GM12878 (cell line): ENCODE results near the gene PKMYT1. TPM values are rescaled to one million over a fixed set of nuclear protein-coding genes. Genes with fewer than 3 reads are reported as not detected.

Experiments
- ATAC-seq: fragments of 200-7000 bp; cut with Tn5 transposase; 3 replicates; pipeline ENCODE4 v1.9.1; 2020; ENCODE audit warnings: mild to moderate bottlenecking, moderate library complexity
- BruUV-seq: library from RNA; stranded (reverse); fragments of 400-500 nt; replicated peaks from 2 replicates; lab custom pipeline; 2021; lab: Mats Ljungman, UMichigan
- CTCF ChIA-PET: fragments of 300-600 bp; sonication (Branson Sonifier 250); formaldehyde crosslinking; extraction: SDS; loops from one replicate; lab custom pipeline; 2021; ENCODE audit warnings: inconsistent platforms; lab: Yijun Ruan, JAX
- POLR2A ChIA-PET: fragments of 350-600 bp; formaldehyde crosslinking; extraction: SDS; loops from one replicate; lab custom pipeline; 2021; ENCODE audit warnings: inconsistent platforms; lab: Charles Lee
- RAD21 ChIA-PET: fragments of 300-600 bp; sonication (Branson Sonifier 250); formaldehyde crosslinking; loops from one replicate; lab custom pipeline; 2023; ENCODE audit warnings: antibody characterized with exemption; ENCODE audit not compliant: unreplicated experiment; lab: Charles Lee
- SMC1A ChIA-PET: fragments of 300-600 bp; sonication (Branson Sonifier 250); formaldehyde crosslinking; loops from one replicate; lab custom pipeline; 2023; ENCODE audit not compliant: unreplicated experiment, uncharacterized antibody; lab: Charles Lee
- DNase-seq: peaks from one replicate; pipeline ENCODE4 v3.0.0-alpha.2; 2011; ENCODE audit warnings: low read depth, low spot score
- FAIRE-seq: peaks from 3 replicates; lab custom pipeline; 2011; peaks lifted over from hg19 to GRCh38; lab: Jason Lieb, UNC
- H2AFZ ChIP-seq: 2 replicates; pipeline ENCODE4 v1.6.0; 2011; ENCODE audit warnings: low read depth, low read length, control low read depth; ENCODE audit not compliant: control insufficient read depth
- H3K27ac ChIP-seq: 2 replicates; pipeline ENCODE4 v1.5.1; 2011; ENCODE audit warnings: control low read depth; ENCODE audit not compliant: control insufficient read depth, insufficient read depth
- H3K27me3 ChIP-seq, 2 experiments: replicated peaks in 1 of 2; 2 replicates each; pipeline versions ENCODE4 v1.6.0 to v1.6.1; 2011; ENCODE audit warnings: low read length in 1 of 2; ENCODE audit not compliant: control insufficient read depth in 2 of 2, insufficient read depth in 2 of 2
- H3K36me3 ChIP-seq, 2 experiments: 2 replicates each; pipeline ENCODE4 v1.5.1; 2011; ENCODE audit warnings: low read length in 1 of 2; ENCODE audit not compliant: control insufficient read depth in 2 of 2, insufficient read depth in 2 of 2
- H3K4me1 ChIP-seq: 2 replicates; pipeline ENCODE4 v1.6.1; 2011; ENCODE audit warnings: mild to moderate bottlenecking, low read length, moderate library complexity, mixed read lengths; ENCODE audit not compliant: control insufficient read depth, insufficient read depth
- H3K4me2 ChIP-seq: 2 replicates; pipeline ENCODE4 v1.6.0; 2011; ENCODE audit warnings: control low read depth; ENCODE audit not compliant: control insufficient read depth, insufficient read depth
- H3K4me3 ChIP-seq: fragments of 200-600 bp; sonication (generic); 2 replicates; pipeline ENCODE4 v1.5.1; 2016
- H3K79me2 ChIP-seq: 2 replicates; pipeline ENCODE4 v1.6.0; 2011; ENCODE audit warnings: low read length; ENCODE audit not compliant: control insufficient read depth, insufficient read depth
- H3K9ac ChIP-seq: 2 replicates; pipeline ENCODE4 v1.8.0; 2011; ENCODE audit warnings: low read length, control low read depth, mixed read lengths; ENCODE audit not compliant: control insufficient read depth, insufficient read depth
- H3K9me3 ChIP-seq: replicated peaks from 3 replicates; pipeline ENCODE4 v1.5.1; 2011; ENCODE audit warnings: mild to moderate bottlenecking, low read length; ENCODE audit not compliant: control insufficient read depth, insufficient read depth
- H4K20me1 ChIP-seq: 2 replicates; pipeline ENCODE4 v1.6.0; 2011; ENCODE audit not compliant: control insufficient read depth, insufficient read depth
- GATAD2B ChIP-seq: fragments of 450-650 bp; conservative IDR thresholded peaks from 2 replicates; pipeline ENCODE4 v1.6.1; 2017; ENCODE audit warnings: low read depth, mild to moderate bottlenecking, moderate library complexity
- HDGF ChIP-seq: fragments of 450-650 bp; IDR thresholded peaks from 2 replicates; pipeline ENCODE4 v1.6.1; 2016; ENCODE audit warnings: antibody characterized with exemption
- NR2C1 ChIP-seq: fragments of 450-650 bp; IDR thresholded peaks from 2 replicates; pipeline ENCODE4 v1.6.1; 2017; ENCODE audit warnings: antibody characterized with exemption, mild to moderate bottlenecking, moderate library complexity
- YY1 ChIP-seq: IDR thresholded peaks from 2 replicates; pipeline ENCODE4 v1.6.1; 2011; ENCODE audit warnings: low read depth, mild to moderate bottlenecking, low read length
- ZNF592 ChIP-seq: fragments of 450-650 bp; IDR thresholded peaks from 2 replicates; pipeline ENCODE4 v1.6.1; 2017; ENCODE audit warnings: mild to moderate bottlenecking, moderate library complexity
- WGBS: methylation state at CpG from one replicate; pipeline ENCODE4 v1.1.6; 2016; ENCODE audit warnings: low lambda C conversion rate; ENCODE audit not compliant: insufficient replicate concordance, insufficient coverage; ENCODE audit errors: missing lambda C conversion rate; 5-methylcytosine and 5-hydroxymethylcytosine counted together
- in situ Hi-C: fragments of 300-500 bp; cut with MboI; formaldehyde crosslinking; loops from 9 replicates; pipeline ENCODE4 v1.14.3; 2018; ENCODE audit warnings: mixed read lengths
- intact Hi-C: fragments of 100-400 bp; cut with micrococcal nuclease; formaldehyde crosslinking; loops from one replicate; pipeline ENCODE4 v1.14.2; 2022; ENCODE audit not compliant: unreplicated experiment
- polyA plus RNA-seq, 11 experiments: library from polyadenylated mRNA; depleted of rRNA in 4 of 11; unstranded in 6 of 11; stranded (reverse) in 5 of 11; fragments of >200 nt; fragmentation: Nextera tagmentation in 4 of 11; fragmentation: Illumina TruSeq in 1 of 11; extraction: Ambion mirVana in 4 of 11; extraction: Trizol in 1 of 11; gene quantifications; 1 replicate in 1 of 11; 2 replicates in 10 of 11; pipeline versions ENCODE4 v1.2.1 to v1.2.3, GENCODE V29; 2011 to 2016; ENCODE audit warnings: inconsistent platforms in 2 of 11, missing spikeins in 2 of 11, low read depth in 1 of 11
- total RNA-seq, 4 experiments: library from RNA; depleted of rRNA in 3 of 4; stranded (reverse); fragments of >200 nt in 3 of 4; fragmentation: Illumina TruSeq in 1 of 4; extraction: Trizol in 1 of 4; gene quantifications; 2 replicates each; pipeline versions ENCODE4 v1.2.1 to v1.2.3, GENCODE V29; 2013 to 2021
- TF ChIP-seq, protein P1 (sequence below): fragments of 450-650 bp; IDR thresholded peaks from 2 replicates; pipeline ENCODE4 v1.6.1; 2016; ENCODE audit warnings: mild to moderate bottlenecking

Gene PKMYT1
- total and polyA plus RNA-seq, 10 of the 15 experiments (the other 5 are each of a cell fraction or from before 2014, with no cell fraction given), result 4.6 to 101 (median 29.9) TPM

DNA sequence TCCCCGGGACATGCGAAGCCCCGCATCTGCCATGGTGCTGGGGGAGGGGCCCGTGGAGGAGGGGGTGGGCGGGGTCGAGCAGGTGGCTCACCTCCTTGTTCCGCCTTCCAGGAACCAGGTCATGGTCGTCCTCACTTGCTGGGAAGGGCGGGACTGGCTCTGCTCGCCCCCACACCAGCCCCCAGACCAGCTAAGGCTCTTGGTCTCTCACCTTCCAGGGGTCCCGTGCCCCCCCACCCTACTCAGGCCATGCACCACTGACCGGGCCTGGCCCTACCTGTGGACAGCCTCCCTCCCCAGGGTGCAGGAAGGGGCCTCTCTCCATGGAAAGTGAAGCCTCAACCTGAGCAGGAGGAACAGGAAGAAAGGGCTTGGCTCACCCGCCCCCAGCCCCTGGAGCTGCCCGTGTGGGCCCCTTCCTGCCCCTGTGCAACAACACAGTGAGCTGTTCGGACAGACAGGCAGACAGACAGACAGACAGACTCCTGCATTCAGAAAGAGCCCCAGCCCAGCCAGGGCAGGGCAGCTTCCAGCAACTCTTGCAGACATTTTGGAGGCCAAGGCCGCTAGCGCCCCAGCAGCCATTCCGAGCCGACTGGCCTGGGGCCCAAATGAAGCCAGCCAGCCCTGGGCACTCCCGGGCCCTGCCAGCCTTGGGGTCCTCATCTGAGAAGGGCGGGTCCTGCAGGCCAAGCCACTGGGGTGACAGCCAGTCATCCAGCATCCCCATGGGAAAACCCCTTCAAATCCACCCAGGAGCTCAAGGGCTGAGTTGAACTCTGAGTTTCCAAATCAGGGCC is 24.3 kb downstream of the PKMYT1 start:
- TF ChIP-seq, protein P1, sequence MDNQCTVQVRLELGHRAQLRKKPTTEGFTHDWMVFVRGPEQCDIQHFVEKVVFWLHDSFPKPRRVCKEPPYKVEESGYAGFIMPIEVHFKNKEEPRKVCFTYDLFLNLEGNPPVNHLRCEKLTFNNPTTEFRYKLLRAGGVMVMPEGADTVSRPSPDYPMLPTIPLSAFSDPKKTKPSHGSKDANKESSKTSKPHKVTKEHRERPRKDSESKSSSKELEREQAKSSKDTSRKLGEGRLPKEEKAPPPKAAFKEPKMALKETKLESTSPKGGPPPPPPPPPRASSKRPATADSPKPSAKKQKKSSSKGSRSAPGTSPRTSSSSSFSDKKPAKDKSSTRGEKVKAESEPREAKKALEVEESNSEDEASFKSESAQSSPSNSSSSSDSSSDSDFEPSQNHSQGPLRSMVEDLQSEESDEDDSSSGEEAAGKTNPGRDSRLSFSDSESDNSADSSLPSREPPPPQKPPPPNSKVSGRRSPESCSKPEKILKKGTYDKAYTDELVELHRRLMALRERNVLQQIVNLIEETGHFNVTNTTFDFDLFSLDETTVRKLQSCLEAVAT, result no peak
- TF ChIP-seq ZNF592 (no peak), GATAD2B (no peak), HDGF (no peak), NR2C1 (no peak), YY1 (peak; percentile 37; the same call in 1 of the 2 replicates)
- Histone ChIP-seq H3K4me3 (no peak overlapping the region), H4K20me1 (no peaks in the 10 kb centered on the region), H3K27me3 (no peaks in the 10 kb centered on the region), H3K79me2 (no peaks in the 10 kb centered on the region), H3K4me1 (peaks cover 21% of the 10 kb centered on the region), H3K9me3 (no peaks in the 10 kb centered on the region), H2AFZ (peak overlapping the region; percentile 11; the same call in 1 of the 2 replicates), H3K4me2 (no peak overlapping the region), H3K36me3 (no peaks in the 10 kb centered on the region), H3K9ac (no peak overlapping the region; the same call in 1 of the 2 replicates), H3K27ac (no peak overlapping the region)
- ChIA-PET POLR2A (interaction anchor here (0.9 kb wide), 1 partner anchor 10 kb away, joined by 3 read pairs; no protein-coding TSS in a partner anchor), CTCF (no interaction called here), SMC1A (interaction anchor here (0.9 kb wide), 1 partner anchor 9 kb away, joined by 3 read pairs; no protein-coding TSS in a partner anchor), RAD21 (interaction anchor here (0.6 to 1.3 kb wide), 2 partner anchors 14 to 29 kb away, joined by 3 read pairs; no protein-coding TSS in a partner anchor)
- intact Hi-C loops, result no loop called here
- in situ Hi-C loops, result no loop called here
- DNase-seq, result no peak
- FAIRE-seq, result no peak
- 25% methylated on average over 13 of the region's 21 CpGs for WGBS
- no TSS peak for BruUV-seq
- ATAC-seq, result peak; percentile 24
